Femur (tissue), 1 donor: ENCODE results near the gene KIF16B.
"Not testable (repeated sequence)": the region's sequence is repeated elsewhere in the genome, so short reads cannot be mapped to it uniquely, and the experiment has no call there.

Source experiments
- DNase-seq: peaks from one replicate; pipeline ENCODE4 v3.0.0-alpha.2; 2017

The KIF16B gene

GRCh38 chr20:16472045-16472872, 101.0 kb downstream of the KIF16B start:
- DNase-seq, result no peak

GRCh38 chr20:16469395-16469905, 103.8 kb downstream of the KIF16B start:
- no peak for DNase-seq

GRCh38 chr20:16462711-16463110, 110.5 kb downstream of the KIF16B start:
- no peak for DNase-seq

GRCh38 chr20:16459019-16459700, 114.1 kb downstream of the KIF16B start:
- DNase-seq, result peak; percentile 31

GRCh38 chr20:16457514-16457913, 115.7 kb downstream of the KIF16B start:
- no peak for DNase-seq

- no peak for DNase-seq
Measured at GRCh38 chr20:16455324-16455723, 117.9 kb downstream of the KIF16B start.

GRCh38 chr20:16451982-16452381, 121.3 kb downstream of the KIF16B start:
- no peak for DNase-seq

- DNase-seq, result no peak
Measured at GRCh38 chr20:16451001-16451400, 122.2 kb downstream of the KIF16B start.

- no peak for DNase-seq
Measured at GRCh38 chr20:16446991-16447390, 126.3 kb downstream of the KIF16B start.

GRCh38 chr20:16446246-16446645, 127.0 kb downstream of the KIF16B start:
- no peak for DNase-seq

- no peak for DNase-seq
Measured at GRCh38 chr20:16445482-16445881, 127.8 kb downstream of the KIF16B start.

GRCh38 chr20:16444057-16444777, 129.0 kb downstream of the KIF16B start:
- DNase-seq, result peak; percentile 70

- DNase-seq, result no peak
Measured at GRCh38 chr20:16441546-16442164, 131.6 kb downstream of the KIF16B start.

- DNase-seq, result no peak
Measured at GRCh38 chr20:16440686-16441085, 132.6 kb downstream of the KIF16B start.

- not testable (repeated sequence) for DNase-seq
Measured at GRCh38 chr20:16439540-16439939, 133.7 kb downstream of the KIF16B start.

GRCh38 chr20:16438100-16438499, 135.1 kb downstream of the KIF16B start:
- no peak for DNase-seq

- no peak for DNase-seq
Measured at GRCh38 chr20:16437387-16437996, 135.8 kb downstream of the KIF16B start.

GRCh38 chr20:16434062-16434664, 139.1 kb downstream of the KIF16B start:
- peak; percentile 38 for DNase-seq

- DNase-seq, result no peak
Measured at GRCh38 chr20:16433293-16433580, 140.0 kb downstream of the KIF16B start.

GRCh38 chr20:16432466-16433292, 140.6 kb downstream of the KIF16B start:
- no peak for DNase-seq

- DNase-seq, result no peak
Measured at GRCh38 chr20:16428112-16428511, 145.1 kb downstream of the KIF16B start.
